ENCODE measurements around the gene MICAL3. TPM values are rescaled to one million over a fixed set of nuclear protein-coding genes. Genes with fewer than 3 reads are reported as not detected.

MICAL3 gene
- total RNA-seq, 6 experiments from 2014 or later: 31.5 to 61.8 (median 48.2) TPM

DNA sequence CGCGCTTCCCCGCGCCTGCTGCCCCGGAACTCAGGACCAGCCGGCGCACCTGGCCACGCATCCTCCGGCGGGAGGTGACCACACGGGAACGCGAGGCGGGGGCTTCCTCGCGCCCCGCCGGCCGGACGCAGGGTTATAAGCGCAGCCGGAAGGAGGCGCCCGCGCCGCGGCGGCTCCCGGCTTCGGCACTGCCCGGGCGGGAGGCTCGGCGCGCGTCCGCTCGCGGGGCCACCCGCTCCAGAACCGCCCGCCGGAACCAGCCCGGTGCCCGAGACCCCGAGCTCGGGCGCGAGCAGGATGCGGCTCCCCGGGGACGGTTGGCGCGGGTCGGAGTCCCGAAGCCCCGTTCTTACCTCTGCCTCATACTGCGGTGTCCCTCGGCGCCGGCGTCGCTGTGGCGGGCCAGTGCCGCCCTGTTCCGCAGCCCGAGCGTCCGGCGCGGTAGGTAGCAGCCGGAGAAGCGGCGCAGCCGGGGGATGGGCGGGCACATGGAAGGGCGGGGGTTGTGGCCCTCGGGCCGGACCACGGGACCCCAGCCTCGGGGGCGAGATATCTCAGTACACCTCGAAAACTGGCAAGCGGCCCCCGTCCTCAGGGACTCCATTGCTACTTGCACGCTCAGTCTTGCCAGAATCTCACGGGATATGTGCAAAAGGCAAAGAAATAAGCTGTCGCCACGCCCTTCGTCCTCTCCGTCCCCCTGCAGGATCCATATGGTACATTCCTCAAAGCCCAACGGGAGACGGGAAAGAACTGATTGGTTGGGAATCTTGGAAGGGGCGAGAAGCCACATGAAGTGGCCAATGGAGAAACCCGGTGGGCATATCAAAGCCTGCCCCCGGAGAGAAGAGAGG lies 23.1 kb downstream of the MICAL3 start:
- ATAC-seq (peak; percentile 93 to 97 (median 95)), DNase-seq (peak; percentile 93)
- Histone ChIP-seq H3K36me3 (no peaks in the 10 kb centered on the region), H3K27ac (peak overlapping the region; percentile 86 to 98 (median 97)), H3K4me3 (peak overlapping the region; percentile 79 to 98 (median 85)), H3K27me3 (no peaks in the 10 kb centered on the region), H3K9me3 (no peaks in the 10 kb centered on the region), H3K4me1 (peaks cover 0 to 13% (median 0%) of the 10 kb centered on the region in 4 donors)
- intact Hi-C loops (cut with DNase I): loop anchor here in 1 of 2 donors (10.0 kb wide), 1 partner anchor 74 kb away; the partner anchor contains the start of gene PEX26
- 0% methylated on average over 12 of the region's 96 CpGs for WGBS (ENCODE audit: insufficient coverage, low coverage, low lambda C conversion rate, missing lambda C conversion rate)
- TF ChIP-seq, protein P1, sequence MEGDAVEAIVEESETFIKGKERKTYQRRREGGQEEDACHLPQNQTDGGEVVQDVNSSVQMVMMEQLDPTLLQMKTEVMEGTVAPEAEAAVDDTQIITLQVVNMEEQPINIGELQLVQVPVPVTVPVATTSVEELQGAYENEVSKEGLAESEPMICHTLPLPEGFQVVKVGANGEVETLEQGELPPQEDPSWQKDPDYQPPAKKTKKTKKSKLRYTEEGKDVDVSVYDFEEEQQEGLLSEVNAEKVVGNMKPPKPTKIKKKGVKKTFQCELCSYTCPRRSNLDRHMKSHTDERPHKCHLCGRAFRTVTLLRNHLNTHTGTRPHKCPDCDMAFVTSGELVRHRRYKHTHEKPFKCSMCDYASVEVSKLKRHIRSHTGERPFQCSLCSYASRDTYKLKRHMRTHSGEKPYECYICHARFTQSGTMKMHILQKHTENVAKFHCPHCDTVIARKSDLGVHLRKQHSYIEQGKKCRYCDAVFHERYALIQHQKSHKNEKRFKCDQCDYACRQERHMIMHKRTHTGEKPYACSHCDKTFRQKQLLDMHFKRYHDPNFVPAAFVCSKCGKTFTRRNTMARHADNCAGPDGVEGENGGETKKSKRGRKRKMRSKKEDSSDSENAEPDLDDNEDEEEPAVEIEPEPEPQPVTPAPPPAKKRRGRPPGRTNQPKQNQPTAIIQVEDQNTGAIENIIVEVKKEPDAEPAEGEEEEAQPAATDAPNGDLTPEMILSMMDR (IDR thresholded peaks at IDR 0.05): peak; percentile 37 to 68 (median 48)
- TF ChIP-seq POLR2A (IDR thresholded peaks at IDR 0.05): peak; percentile 92

DNA sequence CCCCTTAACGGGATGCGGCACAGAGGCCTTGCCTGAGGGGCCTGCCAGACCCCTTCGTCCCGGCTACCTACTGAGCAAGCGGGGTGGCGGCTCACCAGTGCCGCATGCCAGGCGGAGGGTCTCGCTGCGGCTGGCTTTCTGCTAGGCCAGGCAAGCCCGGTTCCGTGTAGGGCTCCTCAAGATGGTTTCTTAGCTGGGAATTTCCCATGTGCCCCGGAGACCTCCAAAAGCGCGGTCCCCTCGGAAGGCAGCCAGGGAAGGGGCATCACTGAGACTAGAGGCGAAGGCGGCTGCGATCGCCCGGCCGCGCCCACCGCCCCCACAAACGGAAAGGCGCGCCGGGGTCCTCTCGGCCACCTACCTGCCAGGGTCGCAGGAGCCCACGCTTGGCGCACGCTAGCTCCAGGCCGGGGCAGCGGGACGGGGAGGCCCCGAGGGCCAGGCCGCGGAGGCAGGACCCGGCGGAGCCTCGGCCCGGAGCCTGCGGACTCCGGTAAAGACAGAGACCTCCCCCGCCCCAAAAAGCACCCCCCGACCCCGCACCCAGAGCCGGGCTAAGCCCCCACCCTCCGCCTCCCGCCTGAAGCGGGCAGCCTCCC lies 23.8 kb downstream of the MICAL3 start:
- WGBS (ENCODE audit: insufficient coverage, low coverage, low lambda C conversion rate, missing lambda C conversion rate): 0% methylated on average over 5 of the region's 52 CpGs
- peak overlapping the region; percentile 79 to 98 (median 85) for H3K4me3 ChIP-seq
- no peaks in the 10 kb centered on the region for H3K36me3 ChIP-seq
- H3K27me3 ChIP-seq: no peaks in the 10 kb centered on the region
- intact Hi-C loops (cut with DNase I): loop anchor here in 1 of 2 donors (10.0 kb wide), 1 partner anchor 74 kb away; the partner anchor contains the start of gene PEX26
- no peaks in the 10 kb centered on the region for H3K9me3 ChIP-seq
- H3K27ac ChIP-seq: peak overlapping the region; percentile 86 to 98 (median 97)
- ATAC-seq (peak in 2 of 4 donors; percentile 1 to 2), DNase-seq (peak in 2 of 3 donors; percentile 50 to 59)
- H3K4me1 ChIP-seq: peaks cover 0 to 13% (median 0%) of the 10 kb centered on the region in 4 donors
- no peak for TF ChIP-seq POLR2A (IDR thresholded peaks at IDR 0.05)
- TF ChIP-seq, protein P1 (IDR thresholded peaks at IDR 0.05): no peak

DNA sequence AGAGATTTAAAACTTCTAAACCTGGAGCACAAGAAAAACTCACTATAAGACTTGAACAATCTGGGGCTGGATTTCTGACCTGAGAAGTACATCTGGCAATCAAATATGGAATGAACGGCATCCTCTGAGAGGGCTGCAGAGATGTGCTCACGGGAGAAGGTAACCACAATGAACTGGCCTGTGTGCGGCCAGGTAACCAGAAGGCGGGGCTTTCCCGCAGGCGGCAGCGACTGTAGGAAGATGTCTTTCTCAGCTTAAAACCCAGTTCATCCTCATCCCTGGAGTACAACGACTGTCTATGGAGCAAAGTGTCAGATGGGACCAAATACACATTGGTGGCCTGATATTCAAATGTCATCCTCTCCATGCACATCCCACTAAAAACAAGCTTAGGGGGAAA lies 24.5 kb downstream of the MICAL3 start:
- H3K4me1 ChIP-seq: peaks cover 0 to 13% (median 0%) of the 10 kb centered on the region in 4 donors
- TF ChIP-seq, protein P1 (IDR thresholded peaks at IDR 0.05): no peak
- TF ChIP-seq POLR2A (IDR thresholded peaks at IDR 0.05): no peak
- ATAC-seq (no peak), DNase-seq (no peak)
- intact Hi-C loops (cut with DNase I): loop anchor here in 1 of 2 donors (10.0 kb wide), 1 partner anchor 75 kb away; the partner anchor contains the start of gene PEX26
- H3K9me3 ChIP-seq: no peaks in the 10 kb centered on the region
- H3K27ac ChIP-seq: no peak overlapping the region
- no peaks in the 10 kb centered on the region for H3K27me3 ChIP-seq
- H3K4me3 ChIP-seq: peak overlapping the region; percentile 79 to 98 (median 85)
- H3K36me3 ChIP-seq: no peaks in the 10 kb centered on the region
- 65% methylated on average over 7 of the region's 8 CpGs for WGBS (ENCODE audit: insufficient coverage, low coverage, low lambda C conversion rate, missing lambda C conversion rate)

DNA sequence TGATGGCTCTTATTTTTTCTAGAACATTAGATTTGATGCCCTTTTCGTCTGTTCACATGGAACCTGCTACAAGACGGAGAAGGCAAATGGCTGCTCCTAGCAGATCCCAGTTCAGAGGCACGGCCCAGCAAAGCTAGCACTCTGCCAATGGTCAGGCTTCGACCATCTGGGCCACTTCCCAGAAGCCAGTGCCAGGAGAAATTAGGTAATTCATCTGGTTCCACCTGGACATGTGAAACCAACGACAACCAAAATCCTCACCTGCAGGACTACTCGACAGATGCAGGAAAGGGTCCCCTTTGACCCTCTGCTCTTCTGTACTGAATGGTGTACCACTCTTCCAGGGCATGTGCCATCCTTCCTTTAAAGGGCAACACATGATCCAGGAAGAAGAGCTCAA lies 25.4 kb downstream of the MICAL3 start:
- intact Hi-C loops (cut with DNase I): no loop called here
- peak overlapping the region in 1 of 3 donors; percentile 53 for H3K27ac ChIP-seq
- peak; percentile 51 to 76 (median 73) for DNase-seq

More for the DNA sequence above, 25.4 kb downstream of the MICAL3 start:
- Histone ChIP-seq H3K4me3 (no peak overlapping the region), H3K4me1 (peaks cover 0 to 18% (median 0%) of the 10 kb centered on the region in 4 donors), H3K36me3 (no peaks in the 10 kb centered on the region), H3K27me3 (no peaks in the 10 kb centered on the region), H3K9me3 (no peaks in the 10 kb centered on the region)
- TF ChIP-seq, protein P1 (IDR thresholded peaks at IDR 0.05): peak in 1 of 4 donors; percentile 8
- no peak for TF ChIP-seq POLR2A (IDR thresholded peaks at IDR 0.05)
- 32% methylated on average over 5 of the region's 6 CpGs for WGBS (ENCODE audit: insufficient coverage, low coverage, low lambda C conversion rate, missing lambda C conversion rate)
- ATAC-seq: peak; percentile 37 to 52 (median 47)
